22Rv1 (cell line): ENCODE measurements around the gene RAET1G.

Experiments
- ZFX ChIP-seq: fragments of 450-650 bp; IDR thresholded peaks from 2 replicates; pipeline ENCODE4 v1.6.1; 2017; ENCODE audit warnings: antibody characterized with exemption, borderline replicate concordance
- TF ChIP-seq, protein P1 (sequence below): fragments of 450-650 bp; IDR thresholded peaks from 2 replicates; pipeline ENCODE4 v1.5.1; 2017; ENCODE audit warnings: mild to moderate bottlenecking

GRCh38 chr6:149915970-149916865 is 6.7 kb downstream of the RAET1G start:
- TF ChIP-seq, protein P1, sequence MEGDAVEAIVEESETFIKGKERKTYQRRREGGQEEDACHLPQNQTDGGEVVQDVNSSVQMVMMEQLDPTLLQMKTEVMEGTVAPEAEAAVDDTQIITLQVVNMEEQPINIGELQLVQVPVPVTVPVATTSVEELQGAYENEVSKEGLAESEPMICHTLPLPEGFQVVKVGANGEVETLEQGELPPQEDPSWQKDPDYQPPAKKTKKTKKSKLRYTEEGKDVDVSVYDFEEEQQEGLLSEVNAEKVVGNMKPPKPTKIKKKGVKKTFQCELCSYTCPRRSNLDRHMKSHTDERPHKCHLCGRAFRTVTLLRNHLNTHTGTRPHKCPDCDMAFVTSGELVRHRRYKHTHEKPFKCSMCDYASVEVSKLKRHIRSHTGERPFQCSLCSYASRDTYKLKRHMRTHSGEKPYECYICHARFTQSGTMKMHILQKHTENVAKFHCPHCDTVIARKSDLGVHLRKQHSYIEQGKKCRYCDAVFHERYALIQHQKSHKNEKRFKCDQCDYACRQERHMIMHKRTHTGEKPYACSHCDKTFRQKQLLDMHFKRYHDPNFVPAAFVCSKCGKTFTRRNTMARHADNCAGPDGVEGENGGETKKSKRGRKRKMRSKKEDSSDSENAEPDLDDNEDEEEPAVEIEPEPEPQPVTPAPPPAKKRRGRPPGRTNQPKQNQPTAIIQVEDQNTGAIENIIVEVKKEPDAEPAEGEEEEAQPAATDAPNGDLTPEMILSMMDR = no peak
- TF ChIP-seq ZFX = no peak
